A549 (cell line): ENCODE results near the gene NCOA1. TPM values are rescaled to one million over a fixed set of nuclear protein-coding genes. Genes with fewer than 3 reads are reported as not detected.

Experiments used
- ATAC-seq, 2 experiments: fragments of 200-7000 bp in 1 of 2; fragments of >200 bp in 1 of 2; cut with Nextera tagmentation in 1 of 2; cut with Tn5 transposase in 1 of 2; 3 replicates each; pipeline versions ENCODE4 v1.8.0 to v1.9.1; 2018 to 2020; ENCODE audit warnings: mild to moderate bottlenecking in 1 of 2, moderate library complexity in 1 of 2
- CTCF ChIA-PET: fragments of 300-600 bp; sonication (Branson Sonifier 250); formaldehyde crosslinking; extraction: SDS; loops from one replicate; lab custom pipeline; 2021; ENCODE audit warnings: antibody characterized with exemption, inconsistent platforms; lab: Yijun Ruan, JAX
- POLR2A ChIA-PET: fragments of 350-600 bp; formaldehyde crosslinking; extraction: SDS; loops from one replicate; lab custom pipeline; 2021; ENCODE audit warnings: antibody characterized with exemption, inconsistent platforms; lab: Yijun Ruan, JAX
- DNase-seq, 2 experiments: peaks; one replicate each; pipeline versions ENCODE4 v3.0.0 to v3.0.0-alpha.2; 2011 to 2016; ENCODE audit warnings: low read depth in 1 of 2, low spot score in 1 of 2
- FAIRE-seq: peaks from 2 replicates; lab custom pipeline; 2011; peaks lifted over from hg19 to GRCh38; lab: Jason Lieb, UNC
- H3K27ac ChIP-seq, 2 experiments: fragments of >200 bp; sonication (Bioruptor Twin); formaldehyde crosslinking; 3 replicates each; pipeline ENCODE4 v1.5.1; 2016 to 2017
- H3K4me1 ChIP-seq: fragments of >200 bp; sonication (Bioruptor Twin); formaldehyde crosslinking; 3 replicates; pipeline ENCODE4 v1.6.1; 2016
- H3K4me2 ChIP-seq: fragments of >200 bp; sonication (Bioruptor Twin); formaldehyde crosslinking; 3 replicates; pipeline ENCODE4 v1.6.1; 2016
- H3K4me3 ChIP-seq: fragments of >200 bp; sonication (Bioruptor Twin); formaldehyde crosslinking; 3 replicates; pipeline ENCODE4 v1.5.1; 2016
- H3K9me3 ChIP-seq: fragments of >200 bp; sonication (Bioruptor Twin); formaldehyde crosslinking; 3 replicates; pipeline ENCODE4 v1.6.1; 2016
- CEBPB ChIP-seq, 2 experiments: fragments of >200 bp in 1 of 2; sonication (Bioruptor Twin) in 1 of 2; formaldehyde crosslinking in 1 of 2; IDR thresholded peaks; 2 replicates each; pipeline ENCODE4 v1.6.1; 2012 to 2016
- CHD2 ChIP-seq: fragments of 150-350 bp; IDR thresholded peaks from 2 replicates; pipeline ENCODE4 v1.6.1; 2014; ENCODE audit warnings: low read length; ENCODE audit not compliant: partially characterized antibody
- EHMT2 ChIP-seq: fragments of 200-600 bp; sonication (generic); IDR thresholded peaks from 2 replicates; pipeline ENCODE4 v1.6.1; 2016; ENCODE audit warnings: antibody characterized with exemption, low read depth, mild to moderate bottlenecking, moderate library complexity
- FOSL2 ChIP-seq, 2 experiments: fragments of 450-650 bp in 1 of 2; fragments of >200 bp in 1 of 2; sonication (Bioruptor Twin) in 1 of 2; formaldehyde crosslinking; IDR thresholded peaks; 2 replicates each; pipeline versions ENCODE4 v1.5.0 to v1.6.1; 2016 to 2020; ENCODE audit warnings: mild to moderate bottlenecking in 1 of 2, moderate library complexity in 1 of 2
- HEYL ChIP-seq: fragments of 250-450 bp; sonication (Bioruptor Pico); IDR thresholded peaks from 2 replicates; pipeline ENCODE4 v1.8.0; 2021; ENCODE audit warnings: mild to moderate bottlenecking, moderate library complexity
- JUNB ChIP-seq: fragments of >200 bp; sonication (Bioruptor Twin); formaldehyde crosslinking; IDR thresholded peaks from 2 replicates; pipeline ENCODE4 v1.6.1; 2016
- KDM5A ChIP-seq: fragments of 200-600 bp; sonication (generic); IDR thresholded peaks from 2 replicates; pipeline ENCODE4 v1.6.1; 2016; ENCODE audit warnings: antibody characterized with exemption, mild to moderate bottlenecking
- MAFK ChIP-seq: fragments of 450-650 bp; IDR thresholded peaks from 2 replicates; pipeline ENCODE4 v1.6.1; 2014; ENCODE audit not compliant: partially characterized antibody
- MAZ ChIP-seq: fragments of 150-350 bp; IDR thresholded peaks from 2 replicates; pipeline ENCODE4 v1.6.1; 2014; ENCODE audit warnings: antibody characterized with exemption, low read depth, low read length, borderline replicate concordance
- NPAS2 ChIP-seq: fragments of 250-450 bp; sonication (Bioruptor Pico); IDR thresholded peaks from 2 replicates; pipeline ENCODE4 v1.8.0; 2022; ENCODE audit warnings: mild to moderate bottlenecking, moderate library complexity, borderline replicate concordance
- NR3C1 ChIP-seq: fragments of >200 bp; sonication (Bioruptor Twin); formaldehyde crosslinking; IDR thresholded peaks from 3 replicates; pipeline ENCODE4 v1.6.1; 2017
- PHF8 ChIP-seq: fragments of 200-600 bp; sonication (generic); IDR thresholded peaks from 2 replicates; pipeline ENCODE4 v1.6.1; 2016; ENCODE audit warnings: low read depth, mild to moderate bottlenecking, antibody characterized with exemption, moderate library complexity, borderline replicate concordance
- POLR2AphosphoS2 ChIP-seq: conservative IDR thresholded peaks from 2 replicates; pipeline ENCODE4 v1.6.1; 2012; ENCODE audit warnings: low read length, improper control_type of control experiment, inconsistent platforms
- RCOR1 ChIP-seq: fragments of 150-350 bp; IDR thresholded peaks from 2 replicates; pipeline ENCODE4 v1.6.1; 2014; ENCODE audit warnings: antibody characterized with exemption, low read length, low read depth
- SMC3 ChIP-seq: fragments of >200 bp; sonication (Bioruptor Twin); formaldehyde crosslinking; IDR thresholded peaks from 3 replicates; pipeline ENCODE4 v1.6.1; 2018; ENCODE audit warnings: inconsistent platforms
- SREBF2 ChIP-seq: fragments of 450-650 bp; IDR thresholded peaks from 2 replicates; pipeline ENCODE4 v1.6.1; 2014; ENCODE audit warnings: mild to moderate bottlenecking, moderate library complexity
- ZC3H11A ChIP-seq: fragments of 450-650 bp; IDR thresholded peaks from 2 replicates; pipeline ENCODE4 v1.6.1; 2014; ENCODE audit warnings: antibody characterized with exemption, mild to moderate bottlenecking
- ZFP36 ChIP-seq: fragments of 450-650 bp; IDR thresholded peaks from 2 replicates; pipeline ENCODE4 v1.6.1; 2014; ENCODE audit warnings: borderline replicate concordance; ENCODE audit not compliant: partially characterized antibody
- ZNF302 ChIP-seq: fragments of 250-450 bp; sonication (Bioruptor Pico); IDR thresholded peaks from 2 replicates; pipeline ENCODE4 v1.9.0; 2021; ENCODE audit warnings: inconsistent platforms, mild to moderate bottlenecking, moderate library complexity
- WGBS: methylation state at CpG from one replicate; pipeline ENCODE4 v1.1.6; 2017; ENCODE audit errors: missing lambda C conversion rate; 5-methylcytosine and 5-hydroxymethylcytosine counted together
- polyA plus RNA-seq, 4 experiments: library from polyadenylated mRNA; depleted of rRNA in 3 of 4; stranded (reverse); fragments of >200 nt; fragmentation: RNase III in 1 of 4; extraction: RNeasy Plus Mini Kit Qiagen cat#74134 plus additional on column Dnase treatment in 1 of 4; gene quantifications; 2 replicates in 3 of 4; 3 replicates in 1 of 4; pipeline ENCODE4 v1.2.3, GENCODE V29; 2011 to 2017
- TF ChIP-seq, protein P1 (sequence below): fragments of 450-650 bp; IDR thresholded peaks from 2 replicates; pipeline ENCODE4 v1.6.1; 2014; ENCODE audit warnings: antibody characterized with exemption
- TF ChIP-seq, protein P2 (sequence below): IDR thresholded peaks from 2 replicates; pipeline ENCODE4 v1.6.1; 2012; ENCODE audit warnings: low read depth, borderline replicate concordance

The NCOA1 gene
- polyA plus RNA-seq, 2 of the 4 experiments (the other 2 are of a cell fraction) = 7.6 to 29.9 TPM

DNA sequence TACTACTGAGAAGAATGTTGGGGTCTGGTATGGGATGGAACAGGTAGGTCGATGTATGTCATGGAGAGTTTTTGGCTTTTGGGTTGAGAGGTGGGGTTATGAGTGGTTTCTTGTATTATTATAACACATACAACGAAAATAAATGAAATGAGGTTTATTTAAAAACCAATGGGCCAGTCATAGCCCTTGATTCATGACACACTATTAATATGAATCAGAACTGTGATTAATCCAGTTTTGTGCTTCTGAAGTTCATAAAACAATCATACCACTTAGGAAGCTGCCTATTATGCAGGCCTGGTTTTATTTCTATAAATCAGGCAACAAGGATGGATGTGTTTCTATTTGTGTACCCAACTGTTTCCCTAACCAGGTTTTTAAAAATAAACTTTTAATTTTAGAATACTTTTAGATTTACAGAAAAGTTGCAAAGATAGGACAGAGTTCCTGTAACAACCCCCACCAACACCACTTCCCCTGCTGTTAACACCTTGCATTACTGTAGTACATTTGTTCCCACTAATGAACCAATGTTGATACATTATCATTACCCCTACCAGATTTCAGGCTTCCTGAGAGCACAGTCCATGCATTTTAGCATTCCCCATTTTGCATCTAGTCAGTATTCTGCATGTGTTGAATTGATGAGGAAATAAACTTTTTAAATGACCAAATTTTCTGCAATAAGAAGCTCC, 37.5 kb upstream of the NCOA1 start:
- POLR2A ChIA-PET = no interaction called here
- no peak for FAIRE-seq
- H3K27ac ChIP-seq = no peak overlapping the region
- WGBS = 45% methylated on average over 2 of the region's 2 CpGs
- peaks cover 9% of the 10 kb centered on the region for H3K4me1 ChIP-seq
- TF ChIP-seq SMC3 (no peak), NR3C1 (no peak), HEYL (CRISPR knock-in tag) (no peak), SREBF2 (no peak), MAZ (no peak), KDM5A (no peak), ZNF302 (CRISPR knock-in tag) (no peak), CHD2 (no peak)
- TF ChIP-seq, all 56 proteins: peak for 0
- CTCF ChIA-PET = interaction anchor here (1.2 kb wide), 1 partner anchor 10 kb away, joined by 3 read pairs; no protein-coding TSS in a partner anchor
- ATAC-seq (no peak), DNase-seq (no peak)
- Histone ChIP-seq H3K4me3 (no peak overlapping the region), H3K4me2 (no peak overlapping the region), H3K9me3 (peaks cover 23% of the 10 kb centered on the region)

DNA sequence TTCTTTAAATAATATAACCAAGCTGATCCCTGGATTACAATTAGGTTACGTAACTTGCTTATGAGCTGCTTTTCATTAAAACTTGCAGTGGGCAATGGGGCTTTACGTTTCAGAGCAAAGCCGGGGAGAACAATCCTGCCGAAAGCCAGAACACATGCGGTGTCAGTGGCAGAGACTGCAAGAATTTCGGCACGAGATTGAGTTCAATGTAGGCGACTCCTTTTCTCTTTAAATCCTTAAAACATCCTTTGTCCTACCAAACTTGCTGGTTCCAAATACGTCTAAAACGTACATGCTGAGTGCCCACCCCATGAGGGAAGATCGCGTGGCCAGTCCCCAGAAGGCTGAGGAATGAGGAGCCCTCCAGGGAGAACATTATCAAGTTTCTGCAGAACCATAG, 36.8 kb upstream of the NCOA1 start:
- POLR2A ChIA-PET = no interaction called here
- 84% methylated on average over 12 of the region's 12 CpGs for WGBS

DNA sequence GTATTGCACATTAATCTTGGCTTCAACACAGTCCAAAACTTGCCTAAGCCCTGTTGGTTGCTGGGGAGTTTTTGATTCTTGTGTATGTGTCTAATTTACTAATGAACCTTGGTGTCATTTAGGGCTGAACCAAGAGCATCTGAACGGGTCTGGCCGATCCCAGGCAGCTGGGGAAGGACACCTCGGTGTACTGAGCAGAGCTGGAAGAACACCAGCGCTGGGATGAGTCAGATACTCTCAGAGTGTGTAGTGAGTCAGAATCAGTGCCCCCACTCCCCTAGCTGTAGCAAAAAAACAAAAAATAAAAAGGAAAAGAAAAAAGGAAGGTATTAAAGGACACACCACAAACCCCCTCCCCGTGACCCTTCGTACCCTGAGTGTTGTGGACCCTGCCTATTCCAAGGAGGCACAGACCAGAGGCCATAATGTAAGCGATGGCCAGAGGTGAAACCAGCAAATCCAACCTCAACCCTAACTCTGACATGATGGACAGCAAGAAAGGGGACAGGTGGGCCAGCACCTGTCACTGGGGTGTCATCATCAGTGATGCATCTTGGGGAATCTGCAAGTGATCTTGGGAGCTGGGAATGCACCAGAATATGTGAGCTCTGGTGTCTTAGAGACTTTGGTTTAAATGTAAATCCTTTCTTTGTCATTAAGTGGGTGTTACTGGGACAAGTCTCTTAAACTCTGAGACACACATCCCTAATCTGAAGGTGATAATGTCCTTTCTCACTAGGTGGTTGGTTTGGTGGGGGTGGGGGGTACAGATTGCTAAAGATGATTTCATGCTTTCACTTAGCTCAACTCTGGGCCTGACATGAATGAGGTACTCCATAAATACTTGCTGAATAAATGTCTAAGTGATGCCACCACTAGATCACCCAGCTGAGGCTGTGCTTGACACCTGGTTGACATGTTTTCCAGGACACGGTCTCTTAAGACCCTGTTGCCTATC, 34.2 kb upstream of the NCOA1 start:
- 38% methylated on average over 8 of the region's 8 CpGs for WGBS
- Histone ChIP-seq H3K4me3 (no peak overlapping the region), H3K27ac (no peak overlapping the region), H3K4me1 (peaks cover 9% of the 10 kb centered on the region), H3K9me3 (no peaks in the 10 kb centered on the region)
- FAIRE-seq (no peak), ATAC-seq (peak; percentile 99)
- CTCF ChIA-PET = interaction anchor here (0.5 to 1.7 kb wide), 6 partner anchors 12 to 67 kb away, joined by 3 to 6 read pairs (median 4); no protein-coding TSS in a partner anchor
- TF ChIP-seq FOSL2 (IDR thresholded peaks at IDR 0.05) = peak; percentile 76
- TF ChIP-seq FOSL2 (CRISPR knock-in tag; IDR thresholded peaks at IDR 0.05) = peak; percentile 67
- no peak for TF ChIP-seq MAFK
- TF ChIP-seq JUNB = peak; percentile 25; the same call in 1 of the 2 replicates
- TF ChIP-seq, all 56 proteins: peak for 2
- POLR2A ChIA-PET = interaction anchor here (0.6 kb wide), 1 partner anchor 11 kb away, joined by 3 read pairs; no protein-coding TSS in a partner anchor
- peak; percentile 37 to 62 for DNase-seq
- H3K4me2 ChIP-seq = peak overlapping the region; percentile 43

More for the DNA sequence above, 36.8 kb upstream of the NCOA1 start:
- DNase-seq = no peak
- Histone ChIP-seq H3K4me3 (no peak overlapping the region), H3K27ac (no peak overlapping the region), H3K9me3 (peaks cover 16% of the 10 kb centered on the region), H3K4me2 (no peak overlapping the region), H3K4me1 (peaks cover 9% of the 10 kb centered on the region)
- CTCF ChIA-PET = interaction anchor here (0.8 to 1.4 kb wide), 4 partner anchors 9 to 36 kb away, joined by 3 to 4 read pairs (median 3); no protein-coding TSS in a partner anchor
- TF ChIP-seq JUNB = no peak
- TF ChIP-seq PHF8 = no peak
- no peak for TF ChIP-seq ZFP36
- no peak for TF ChIP-seq NPAS2
- no peak for TF ChIP-seq POLR2AphosphoS2
- TF ChIP-seq, protein P1, sequence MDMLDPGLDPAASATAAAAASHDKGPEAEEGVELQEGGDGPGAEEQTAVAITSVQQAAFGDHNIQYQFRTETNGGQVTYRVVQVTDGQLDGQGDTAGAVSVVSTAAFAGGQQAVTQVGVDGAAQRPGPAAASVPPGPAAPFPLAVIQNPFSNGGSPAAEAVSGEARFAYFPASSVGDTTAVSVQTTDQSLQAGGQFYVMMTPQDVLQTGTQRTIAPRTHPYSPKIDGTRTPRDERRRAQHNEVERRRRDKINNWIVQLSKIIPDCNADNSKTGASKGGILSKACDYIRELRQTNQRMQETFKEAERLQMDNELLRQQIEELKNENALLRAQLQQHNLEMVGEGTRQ = no peak
- no peak for TF ChIP-seq EHMT2
- no peak for TF ChIP-seq CEBPB (IDR thresholded peaks at IDR 0.05)
- TF ChIP-seq, protein P2, sequence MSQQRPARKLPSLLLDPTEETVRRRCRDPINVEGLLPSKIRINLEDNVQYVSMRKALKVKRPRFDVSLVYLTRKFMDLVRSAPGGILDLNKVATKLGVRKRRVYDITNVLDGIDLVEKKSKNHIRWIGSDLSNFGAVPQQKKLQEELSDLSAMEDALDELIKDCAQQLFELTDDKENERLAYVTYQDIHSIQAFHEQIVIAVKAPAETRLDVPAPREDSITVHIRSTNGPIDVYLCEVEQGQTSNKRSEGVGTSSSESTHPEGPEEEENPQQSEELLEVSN = no peak
- no peak for TF ChIP-seq ZC3H11A
- no peak for TF ChIP-seq RCOR1
- no peak for ATAC-seq
- no peak for FAIRE-seq
